ENCODE data around the gene SMTN.

DNA sequence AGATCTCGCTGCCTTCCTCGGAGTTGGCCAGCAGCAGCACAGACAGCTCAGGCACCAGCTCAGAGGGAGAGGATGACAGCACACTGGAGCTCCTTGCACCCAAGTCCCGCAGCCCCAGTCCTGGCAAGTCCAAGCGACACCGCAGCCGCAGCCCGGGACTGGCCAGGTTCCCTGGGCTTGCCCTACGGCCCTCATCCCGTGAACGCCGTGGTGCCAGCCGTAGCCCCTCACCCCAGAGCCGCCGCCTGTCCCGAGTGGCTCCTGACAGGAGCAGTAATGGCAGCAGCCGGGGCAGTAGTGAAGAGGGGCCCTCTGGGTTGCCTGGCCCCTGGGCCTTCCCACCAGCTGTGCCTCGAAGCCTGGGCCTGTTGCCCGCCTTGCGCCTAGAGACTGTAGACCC is 52.8 kb downstream of the SMTN start:
- no peak for TF ChIP-seq POLR2A (IDR thresholded peaks at IDR 0.05)
- TF ChIP-seq, protein P1, sequence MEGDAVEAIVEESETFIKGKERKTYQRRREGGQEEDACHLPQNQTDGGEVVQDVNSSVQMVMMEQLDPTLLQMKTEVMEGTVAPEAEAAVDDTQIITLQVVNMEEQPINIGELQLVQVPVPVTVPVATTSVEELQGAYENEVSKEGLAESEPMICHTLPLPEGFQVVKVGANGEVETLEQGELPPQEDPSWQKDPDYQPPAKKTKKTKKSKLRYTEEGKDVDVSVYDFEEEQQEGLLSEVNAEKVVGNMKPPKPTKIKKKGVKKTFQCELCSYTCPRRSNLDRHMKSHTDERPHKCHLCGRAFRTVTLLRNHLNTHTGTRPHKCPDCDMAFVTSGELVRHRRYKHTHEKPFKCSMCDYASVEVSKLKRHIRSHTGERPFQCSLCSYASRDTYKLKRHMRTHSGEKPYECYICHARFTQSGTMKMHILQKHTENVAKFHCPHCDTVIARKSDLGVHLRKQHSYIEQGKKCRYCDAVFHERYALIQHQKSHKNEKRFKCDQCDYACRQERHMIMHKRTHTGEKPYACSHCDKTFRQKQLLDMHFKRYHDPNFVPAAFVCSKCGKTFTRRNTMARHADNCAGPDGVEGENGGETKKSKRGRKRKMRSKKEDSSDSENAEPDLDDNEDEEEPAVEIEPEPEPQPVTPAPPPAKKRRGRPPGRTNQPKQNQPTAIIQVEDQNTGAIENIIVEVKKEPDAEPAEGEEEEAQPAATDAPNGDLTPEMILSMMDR (IDR thresholded peaks at IDR 0.05), result no peak

Data from body of pancreas (tissue), 4 donors.